IMR-90 (cell line): Measurements from ENCODE around the gene ZNF282. TPM values are rescaled to one million over a fixed set of nuclear protein-coding genes. Genes with fewer than 3 reads are reported as not detected.

Source experiments
- ATAC-seq: fragments of 200-7000 bp; cut with Tn5 transposase; 2 replicates; pipeline ENCODE4 v1.9.1; 2020; ENCODE audit warnings: low read depth, mild to moderate bottlenecking, moderate library complexity
- BruUV-seq: library from RNA; stranded (reverse); fragments of 400-500 nt; replicated peaks from 2 replicates; lab custom pipeline; 2021; lab: Mats Ljungman, UMichigan
- CTCF ChIA-PET: fragments of 300-600 bp; formaldehyde crosslinking; extraction: SDS; loops from one replicate; lab custom pipeline; 2021; ENCODE audit warnings: antibody characterized with exemption; lab: Yijun Ruan, JAX
- POLR2A ChIA-PET: fragments of 300-600 bp; sonication (Branson Sonifier 250); formaldehyde crosslinking; loops from one replicate; lab custom pipeline; 2022; ENCODE audit warnings: antibody characterized with exemption; ENCODE audit not compliant: unreplicated experiment; lab: Charles Lee
- DNase-seq: peaks from one replicate; pipeline ENCODE4 v3.0.0; 2013
- H2AFZ ChIP-seq: replicated peaks from 2 replicates; pipeline ENCODE3; 2013; ENCODE audit warnings: low read length, mild to moderate bottlenecking; ENCODE audit not compliant: poor library complexity
- H2AK5ac ChIP-seq: 2 replicates; pipeline ENCODE4 v1.6.1; 2013; ENCODE audit warnings: low read depth, low read length, inconsistent platforms
- H2AK9ac ChIP-seq: replicated peaks from 2 replicates; pipeline ENCODE3; 2013; ENCODE audit warnings: mild to moderate bottlenecking, low read depth, low read length, moderate library complexity; ENCODE audit not compliant: poor library complexity
- H2BK120ac ChIP-seq: 2 replicates; pipeline ENCODE4 v1.6.1; 2013; ENCODE audit warnings: low read depth, low read length, inconsistent platforms
- H2BK15ac ChIP-seq: 3 replicates; pipeline ENCODE4 v1.6.1; 2013; ENCODE audit warnings: low read depth, low read length, inconsistent platforms
- H2BK20ac ChIP-seq: 2 replicates; pipeline ENCODE4 v1.6.1; 2013; ENCODE audit warnings: low read depth, mild to moderate bottlenecking, inconsistent platforms, low read length, moderate library complexity
- H2BK5ac ChIP-seq: 2 replicates; pipeline ENCODE4 v1.6.1; 2013; ENCODE audit warnings: mild to moderate bottlenecking, low read depth, low read length, inconsistent platforms; ENCODE audit not compliant: poor library complexity, severe bottlenecking
- H3K14ac ChIP-seq: replicated peaks from 2 replicates; pipeline ENCODE4 v1.6.1; 2013; ENCODE audit warnings: low read depth, low read length, inconsistent platforms
- H3K18ac ChIP-seq: 2 replicates; pipeline ENCODE4 v1.6.1; 2013; ENCODE audit warnings: low read depth, low read length, control low read depth
- H3K23ac ChIP-seq: 2 replicates; pipeline ENCODE4 v1.6.1; 2013; ENCODE audit warnings: low read depth, low read length, inconsistent platforms
- H3K27ac ChIP-seq: 2 replicates; pipeline ENCODE4 v1.5.1; 2013; ENCODE audit warnings: mild to moderate bottlenecking, control low read depth, low read length; ENCODE audit not compliant: insufficient read depth
- H3K27me3 ChIP-seq: 2 replicates; pipeline ENCODE4 v1.6.1; 2013; ENCODE audit warnings: low read length; ENCODE audit not compliant: control insufficient read depth, insufficient read depth
- H3K36me3 ChIP-seq: 2 replicates; pipeline ENCODE4 v1.6.1; 2013; ENCODE audit warnings: low read length, mixed read lengths; ENCODE audit not compliant: control insufficient read depth, insufficient read depth
- H3K4ac ChIP-seq: 2 replicates; pipeline ENCODE4 v1.6.1; 2013; ENCODE audit warnings: low read depth, low read length, inconsistent platforms
- H3K4me1 ChIP-seq: 2 replicates; pipeline ENCODE4 v1.6.1; 2013; ENCODE audit warnings: low read length, mixed read lengths; ENCODE audit not compliant: control insufficient read depth, insufficient read depth
- H3K4me2 ChIP-seq: 2 replicates; pipeline ENCODE4 v1.6.1; 2013; ENCODE audit warnings: low read depth, mild to moderate bottlenecking, control low read depth, low read length, moderate library complexity
- H3K4me3 ChIP-seq: 2 replicates; pipeline ENCODE4 v1.5.1; 2013; ENCODE audit warnings: low read depth, mild to moderate bottlenecking, control low read depth, low read length, moderate library complexity; ENCODE audit not compliant: insufficient read depth
- H3K56ac ChIP-seq: 2 replicates; pipeline ENCODE4 v1.6.1; 2013; ENCODE audit warnings: low read length, inconsistent platforms; ENCODE audit not compliant: insufficient read depth; ENCODE audit errors: extremely low read depth
- H3K79me1 ChIP-seq, 2 experiments: 2 replicates each; pipeline ENCODE4 v1.6.1; 2013; ENCODE audit warnings: low read length in 2 of 2, inconsistent platforms in 1 of 2, low read depth in 1 of 2
- H3K9ac ChIP-seq: 2 replicates; pipeline ENCODE4 v1.6.1; 2013; ENCODE audit warnings: low read depth, low read length, control low read depth
- H3K9me1 ChIP-seq: 2 replicates; pipeline ENCODE4 v1.6.1; 2013; ENCODE audit warnings: low read length, inconsistent platforms; ENCODE audit not compliant: insufficient read depth
- H3K9me3 ChIP-seq: 2 replicates; pipeline ENCODE4 v1.6.1; 2013; ENCODE audit warnings: low read length; ENCODE audit not compliant: control insufficient read depth, insufficient read depth
- H4K20me1 ChIP-seq: 2 replicates; pipeline ENCODE4 v1.6.1; 2013; ENCODE audit warnings: low read length, inconsistent platforms; ENCODE audit not compliant: insufficient read depth
- H4K5ac ChIP-seq: 2 replicates; pipeline ENCODE4 v1.6.1; 2013; ENCODE audit warnings: mild to moderate bottlenecking, low read depth, low read length, control low read depth
- H4K8ac ChIP-seq, 2 experiments: 2 replicates each; pipeline ENCODE4 v1.6.1; 2013; ENCODE audit warnings: low read depth in 2 of 2, low read length in 2 of 2, control low read depth in 1 of 2, inconsistent platforms in 1 of 2
- H4K91ac ChIP-seq: 2 replicates; pipeline ENCODE4 v1.6.1; 2013; ENCODE audit warnings: low read depth, low read length, inconsistent platforms; ENCODE audit not compliant: insufficient read depth
- CHD1 ChIP-seq: IDR thresholded peaks from 2 replicates; pipeline ENCODE4 v1.6.1; 2012; ENCODE audit warnings: low read depth, low read length, improper control_type of control experiment
- POLR2A ChIP-seq: IDR thresholded peaks from 2 replicates; pipeline ENCODE4 v1.6.1; 2012; ENCODE audit warnings: mild to moderate bottlenecking, low read depth, low read length
- WGBS, 2 experiments: methylation state at CpG; one replicate each; pipeline versions ENCODE4 v1.1.5 to v1.1.7; 2013; ENCODE audit warnings: missing lambda C conversion rate in 2 of 2; ENCODE audit not compliant: insufficient read length in 1 of 2; ENCODE audit errors: extremely low coverage in 2 of 2; 5-methylcytosine and 5-hydroxymethylcytosine counted together
- dilution Hi-C: fragments of 300-500 bp; cut with HindIII; formaldehyde crosslinking; loops from one replicate; pipeline ENCODE4 v1.14.3; 2018; ENCODE audit warnings: low sequenced_read_pairs; ENCODE audit not compliant: unreplicated experiment
- in situ Hi-C: fragments of 300-500 bp; cut with MboI; formaldehyde crosslinking; loops from 3 replicates; pipeline ENCODE4 v1.14.3; 2019; ENCODE audit warnings: low sequenced_read_pairs, inconsistent platforms, mixed read lengths
- intact Hi-C: fragments of 100-400 bp; cut with micrococcal nuclease; formaldehyde crosslinking; loops from 2 replicates; pipeline ENCODE4 v1.10.0; 2022
- polyA plus RNA-seq, 3 experiments: library from polyadenylated mRNA; depleted of rRNA; stranded (reverse); fragments of >200 nt; gene quantifications; 2 replicates each; pipeline ENCODE4 v1.2.3, GENCODE V29; 2012; ENCODE audit warnings: low replicate concordance in 1 of 3
- total RNA-seq: library from RNA; depleted of rRNA; stranded (reverse); fragments of >200 nt; gene quantifications from 2 replicates; pipeline ENCODE4 v1.2.3, GENCODE V29; 2012

Gene ZNF282
- total and polyA plus RNA-seq, 2 of the 4 experiments (the other 2 are of a cell fraction) = 7.2 to 11.9 TPM

- no TSS peak for BruUV-seq
- Histone ChIP-seq H3K4me3 (peak overlapping the region; percentile 75), H3K4ac (peak overlapping the region; percentile 77; the same call in 1 of the 2 replicates), H2BK120ac (no peak overlapping the region), H3K4me1 (peaks cover 6% of the 10 kb centered on the region), H4K5ac (no peak overlapping the region), H3K23ac (peak overlapping the region; percentile 87; the same call in 1 of the 2 replicates), H3K14ac (peak overlapping the region; percentile 64), H2AFZ (peak overlapping the region; percentile 61), H4K91ac (no peak overlapping the region), H4K20me1 (peaks cover 17% of the 10 kb centered on the region), H3K4me2 (peak overlapping the region; percentile 92), H2AK5ac (peak overlapping the region; percentile 20), H3K9me3 (no peaks in the 10 kb centered on the region), H3K27me3 (no peaks in the 10 kb centered on the region), H2AK9ac (peak overlapping the region; percentile 87), H3K9ac (peak overlapping the region; percentile 89), H3K56ac (peak overlapping the region; percentile 77; the same call in 1 of the 2 replicates), H2BK5ac (peak overlapping the region; percentile 71), H3K27ac (peak overlapping the region; percentile 63), H2BK20ac (no peak overlapping the region), H3K79me1 (peaks cover 12 to 45% of the 10 kb centered on the region in 2 experiments), H3K36me3 (peaks cover 27% of the 10 kb centered on the region), H3K18ac (no peak overlapping the region), H2BK15ac (no peak overlapping the region), H3K9me1 (0 out of 2 replicates have a peak, but pooled peaks cover 6% of the 10 kb centered on the region), H4K8ac (no peak overlapping the region; a peak in 2 of 4 replicates)
- WGBS, 2 experiments = no CpG with 5 or more reads among the region's 7 CpGs
- DNase-seq = no peak
- in situ Hi-C loops (no loop called here), dilution Hi-C loops (no loop called here), intact Hi-C loops (loop anchor here (5.0 kb wide), 1 partner anchor 36 kb away; no protein-coding TSS in a partner anchor)
- TF ChIP-seq POLR2A (peak; percentile 27; the same call in 1 of the 2 replicates), CHD1 (no peak)
- ChIA-PET POLR2A (no interaction called here), CTCF (no interaction called here)
- peak; percentile 15; the same call in 1 of the 2 replicates for ATAC-seq
Observed at GRCh38 chr7:149196705-149197171, 1.4 kb downstream of the ZNF282 start.
